AG04450 (cell line): ENCODE measurements around the gene WNK2. TPM values are rescaled to one million over a fixed set of nuclear protein-coding genes. Genes with fewer than 3 reads are reported as not detected.

ENCODE experiments used
- CTCF ChIA-PET: fragments of 300-600, 350-600 bp; formaldehyde crosslinking; extraction: SDS; loops from one replicate; lab custom pipeline; 2022; ENCODE audit warnings: antibody characterized with exemption, inconsistent platforms; lab: Charles Lee
- POLR2A ChIA-PET: fragments of 350-600 bp; formaldehyde crosslinking; extraction: SDS; loops from one replicate; lab custom pipeline; 2021; ENCODE audit warnings: antibody characterized with exemption, inconsistent platforms; lab: Yijun Ruan, JAX
- DNase-seq: peaks from one replicate; pipeline ENCODE4 v3.0.0-alpha.2; 2011; ENCODE audit warnings: low read depth, low spot score
- H3K27ac ChIP-seq: one replicate; pipeline ENCODE4 v1.5.1; 2012; ENCODE audit warnings: low read depth, low read length, control low read depth
- H3K27me3 ChIP-seq: one replicate; pipeline ENCODE4 v1.6.0; 2012; ENCODE audit warnings: low read length; ENCODE audit not compliant: control insufficient read depth, insufficient read depth
- H3K4me3 ChIP-seq: 2 replicates; pipeline ENCODE4 v1.5.1; 2011; ENCODE audit warnings: mild to moderate bottlenecking, low read depth, low read length, control low read depth
- H3K9me3 ChIP-seq: 2 replicates; pipeline ENCODE4 v1.5.1; 2012; ENCODE audit warnings: low read length; ENCODE audit not compliant: control insufficient read depth, insufficient read depth
- CTCF ChIP-seq: IDR thresholded peaks from 2 replicates; pipeline ENCODE4 v1.5.1; 2011; ENCODE audit warnings: low read depth, low read length, control low read depth, inconsistent platforms
- polyA plus RNA-seq: library from polyadenylated mRNA; depleted of rRNA; stranded (reverse); fragments of >200 nt; gene quantifications from 2 replicates; pipeline ENCODE4 v1.2.3, GENCODE V29; 2011

WNK2 gene
- polyA plus RNA-seq, 1 experiment = not detected

- Histone ChIP-seq H3K27ac (no peak overlapping the region), H3K27me3 (no peaks in the 10 kb centered on the region), H3K9me3 (no peaks in the 10 kb centered on the region; the same call in 1 of the 2 replicates), H3K4me3 (no peak overlapping the region)
- POLR2A ChIA-PET = no interaction called here
- CTCF ChIA-PET = no interaction called here
- no peak for DNase-seq
- no peak for TF ChIP-seq CTCF
Observed at GRCh38 chr9:93294011-93294410, 110.1 kb downstream of the WNK2 start.

DNA sequence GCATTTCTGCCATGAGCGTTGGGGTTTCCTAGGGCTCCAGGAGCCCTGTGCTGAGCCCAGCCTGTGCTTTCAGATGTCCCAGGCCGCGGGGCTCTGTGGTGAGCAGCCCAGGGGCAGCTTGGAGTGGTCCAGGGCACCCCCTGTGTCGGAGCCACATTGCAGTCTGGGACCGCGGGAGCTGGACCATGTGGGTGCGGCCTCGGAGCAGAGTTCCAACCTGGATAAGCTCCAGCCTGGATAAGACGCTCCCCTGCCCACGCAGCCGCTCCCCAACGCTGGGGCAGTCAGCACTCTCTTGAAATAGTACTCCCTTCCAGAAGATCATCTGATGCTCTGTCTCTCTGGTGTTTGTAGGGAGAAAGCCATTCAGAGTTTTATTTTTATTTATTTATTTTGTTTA, 111.1 kb downstream of the WNK2 start:
- CTCF ChIA-PET = interaction anchor here (1.1 kb wide), 1 partner anchor 186 kb away, joined by 3 read pairs; no protein-coding TSS in a partner anchor
- H3K9me3 ChIP-seq = no peaks in the 10 kb centered on the region; the same call in 1 of the 2 replicates
- POLR2A ChIA-PET = no interaction called here
- H3K27ac ChIP-seq = no peak overlapping the region
- DNase-seq = no peak
- H3K4me3 ChIP-seq = no peak overlapping the region
- TF ChIP-seq CTCF = no peak
- no peaks in the 10 kb centered on the region for H3K27me3 ChIP-seq

- no peak for TF ChIP-seq CTCF
- POLR2A ChIA-PET = no interaction called here
- H3K27me3 ChIP-seq = no peaks in the 10 kb centered on the region
- CTCF ChIA-PET = interaction anchor here (1.1 kb wide), 1 partner anchor 186 kb away, joined by 3 read pairs; no protein-coding TSS in a partner anchor
- DNase-seq = no peak
- no peak overlapping the region for H3K4me3 ChIP-seq
- no peak overlapping the region for H3K27ac ChIP-seq
- no peaks in the 10 kb centered on the region; the same call in 1 of the 2 replicates for H3K9me3 ChIP-seq
Observed at GRCh38 chr9:93295456-93296076, 111.6 kb downstream of the WNK2 start.

- no peak for DNase-seq
- POLR2A ChIA-PET = no interaction called here
- Histone ChIP-seq H3K27me3 (no peaks in the 10 kb centered on the region), H3K27ac (no peak overlapping the region), H3K4me3 (no peak overlapping the region), H3K9me3 (no peaks in the 10 kb centered on the region; the same call in 1 of the 2 replicates)
- CTCF ChIA-PET = no interaction called here
- no peak for TF ChIP-seq CTCF
Observed at GRCh38 chr9:93296889-93297480, 113.0 kb downstream of the WNK2 start.

- H3K27me3 ChIP-seq = no peaks in the 10 kb centered on the region
- ChIA-PET POLR2A (no interaction called here), CTCF (interaction anchor here (0.9 kb wide), 1 partner anchor 294 kb away, joined by 3 read pairs; no protein-coding TSS in a partner anchor)
- no peak overlapping the region for H3K27ac ChIP-seq
- no peak for DNase-seq
- H3K9me3 ChIP-seq = no peaks in the 10 kb centered on the region; the same call in 1 of the 2 replicates
- no peak for TF ChIP-seq CTCF
- H3K4me3 ChIP-seq = no peak overlapping the region
Observed at GRCh38 chr9:93297659-93298497, 113.9 kb downstream of the WNK2 start.
